ENCODE results near the gene UBE2R2. TPM values are rescaled to one million over a fixed set of nuclear protein-coding genes. Genes with fewer than 3 reads are reported as not detected.

UBE2R2 gene
- total and polyA plus RNA-seq, 4 donors, result 16.2 to 29.5 (median 27.4) TPM

GRCh38 chr9:33939924-33940874, 123.2 kb downstream of the UBE2R2 start:
- H3K27me3 ChIP-seq (ENCODE audit: control insufficient read depth in 3 of 3, insufficient read depth in 3 of 3, low read length in 2 of 3), result no peaks in the 10 kb centered on the region
- DNase-seq (no peak), ATAC-seq (ENCODE audit: insufficient read depth, low FRiP score) (no peak)
- TF ChIP-seq CTCF (IDR thresholded peaks at IDR 0.05; ENCODE audit: control extremely low read depth, extremely low read depth), result no peak
- H3K9ac ChIP-seq (ENCODE audit: insufficient read depth in 1 of 2, low read length in 2 of 2), result no peak overlapping the region
- no peak overlapping the region for H3K4me3 ChIP-seq
- H3K36me3 ChIP-seq (ENCODE audit: control insufficient read depth in 4 of 4, insufficient read depth in 4 of 4, low read length in 4 of 4), result peaks cover 21 to 46% (median 33%) of the 10 kb centered on the region in 4 donors
- H3K27ac ChIP-seq (ENCODE audit: low read depth in 1 of 2, low read length in 1 of 2), result no peak overlapping the region
- peaks cover 0 to 1% (median 0%) of the 10 kb centered on the region in 5 donors for H3K4me1 ChIP-seq (ENCODE audit: control insufficient read depth in 5 of 5, insufficient read depth in 5 of 5, low read length in 5 of 5)
- H3K9me3 ChIP-seq (ENCODE audit: control insufficient read depth in 4 of 4, insufficient read depth in 3 of 4, low read length in 3 of 4), result no peaks in the 10 kb centered on the region
- WGBS, 2 donors, result 77 to 88% methylated on average over 9 of the region's 9 CpGs

GRCh38 chr9:33942471-33943083, 125.6 kb downstream of the UBE2R2 start:
- peaks cover 16 to 33% (median 31%) of the 10 kb centered on the region in 4 donors for H3K36me3 ChIP-seq (ENCODE audit: control insufficient read depth in 4 of 4, insufficient read depth in 4 of 4, low read length in 4 of 4)
- H3K27ac ChIP-seq (ENCODE audit: low read depth in 1 of 2, low read length in 1 of 2), result no peak overlapping the region
- DNase-seq, result no peak
- no peak overlapping the region for H3K4me3 ChIP-seq
- WGBS, 2 donors, result 99% methylated on average over 3 of the region's 3 CpGs
- H3K9ac ChIP-seq (ENCODE audit: insufficient read depth in 1 of 2, low read length in 2 of 2), result no peak overlapping the region
- H3K27me3 ChIP-seq (ENCODE audit: control insufficient read depth in 3 of 3, insufficient read depth in 3 of 3, low read length in 2 of 3), result no peaks in the 10 kb centered on the region
- no peak for ATAC-seq (ENCODE audit: insufficient read depth, low FRiP score)
- TF ChIP-seq CTCF (IDR thresholded peaks at IDR 0.05; ENCODE audit: control extremely low read depth, extremely low read depth), result no peak
- no peaks in the 10 kb centered on the region for H3K9me3 ChIP-seq (ENCODE audit: control insufficient read depth in 4 of 4, insufficient read depth in 3 of 4, low read length in 3 of 4)
- H3K4me1 ChIP-seq (ENCODE audit: control insufficient read depth in 5 of 5, insufficient read depth in 5 of 5, low read length in 5 of 5), result peaks cover 0 to 7% (median 0%) of the 10 kb centered on the region in 5 donors

- H3K4me1 ChIP-seq (ENCODE audit: control insufficient read depth in 5 of 5, insufficient read depth in 5 of 5, low read length in 5 of 5), result peaks cover 0 to 7% (median 0%) of the 10 kb centered on the region in 5 donors
- no peak for TF ChIP-seq CTCF (IDR thresholded peaks at IDR 0.05; ENCODE audit: control extremely low read depth, extremely low read depth)
- H3K27me3 ChIP-seq (ENCODE audit: control insufficient read depth in 3 of 3, insufficient read depth in 3 of 3, low read length in 2 of 3), result no peaks in the 10 kb centered on the region
- ATAC-seq (ENCODE audit: insufficient read depth, low FRiP score) (no peak), DNase-seq (peak in 1 of 3 donors; percentile 29)
- no peak overlapping the region for H3K4me3 ChIP-seq
- no peak overlapping the region for H3K9ac ChIP-seq (ENCODE audit: insufficient read depth in 1 of 2, low read length in 2 of 2)
- peaks cover 17 to 34% (median 26%) of the 10 kb centered on the region in 4 donors for H3K36me3 ChIP-seq (ENCODE audit: control insufficient read depth in 4 of 4, insufficient read depth in 4 of 4, low read length in 4 of 4)
- WGBS, 2 donors, result 79 to 87% methylated on average over 2 of the region's 2 CpGs
- no peaks in the 10 kb centered on the region for H3K9me3 ChIP-seq (ENCODE audit: control insufficient read depth in 4 of 4, insufficient read depth in 3 of 4, low read length in 3 of 4)
- no peak overlapping the region for H3K27ac ChIP-seq (ENCODE audit: low read depth in 1 of 2, low read length in 1 of 2)
These were observed 126.4 kb downstream of the UBE2R2 start for GRCh38 chr9:33943389-33943788.

All from lung (tissue), 12 donors.